Activated naive CD4-positive, alpha-beta T cell treated with anti-CD3 and anti-CD28 coated beads, Interleukin-2, amount 50 U/mL, for 16 hours (primary cell): ENCODE data around the gene CLN6.
"Not testable (repeated sequence)": the region's sequence is repeated elsewhere in the genome, so short reads cannot be mapped to it uniquely, and the experiment has no call there.

Experiments
- DNase-seq: peaks from one replicate; pipeline ENCODE4 v3.0.0-alpha.2; 2020

Gene CLN6

DNA sequence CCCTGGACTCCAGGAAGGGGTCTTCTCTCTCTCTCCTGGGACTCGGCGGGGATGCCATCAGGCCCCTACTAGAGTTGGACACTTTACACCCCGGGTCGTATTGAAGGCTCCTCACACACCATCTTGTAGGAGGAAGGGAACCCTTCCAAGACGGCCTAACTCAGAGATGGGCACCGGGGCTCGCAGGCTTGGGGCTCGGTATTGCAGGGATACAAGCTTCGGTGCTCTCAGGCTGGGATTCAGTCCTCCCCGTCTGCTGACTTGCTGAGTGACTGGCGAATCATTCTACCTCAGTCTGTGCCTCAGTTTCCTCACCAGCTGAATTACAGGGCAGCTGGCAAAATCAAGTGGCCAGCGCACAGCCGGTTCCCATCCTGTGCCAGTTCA lies 24.0 kb downstream of the CLN6 start:
- no peak for DNase-seq

DNA sequence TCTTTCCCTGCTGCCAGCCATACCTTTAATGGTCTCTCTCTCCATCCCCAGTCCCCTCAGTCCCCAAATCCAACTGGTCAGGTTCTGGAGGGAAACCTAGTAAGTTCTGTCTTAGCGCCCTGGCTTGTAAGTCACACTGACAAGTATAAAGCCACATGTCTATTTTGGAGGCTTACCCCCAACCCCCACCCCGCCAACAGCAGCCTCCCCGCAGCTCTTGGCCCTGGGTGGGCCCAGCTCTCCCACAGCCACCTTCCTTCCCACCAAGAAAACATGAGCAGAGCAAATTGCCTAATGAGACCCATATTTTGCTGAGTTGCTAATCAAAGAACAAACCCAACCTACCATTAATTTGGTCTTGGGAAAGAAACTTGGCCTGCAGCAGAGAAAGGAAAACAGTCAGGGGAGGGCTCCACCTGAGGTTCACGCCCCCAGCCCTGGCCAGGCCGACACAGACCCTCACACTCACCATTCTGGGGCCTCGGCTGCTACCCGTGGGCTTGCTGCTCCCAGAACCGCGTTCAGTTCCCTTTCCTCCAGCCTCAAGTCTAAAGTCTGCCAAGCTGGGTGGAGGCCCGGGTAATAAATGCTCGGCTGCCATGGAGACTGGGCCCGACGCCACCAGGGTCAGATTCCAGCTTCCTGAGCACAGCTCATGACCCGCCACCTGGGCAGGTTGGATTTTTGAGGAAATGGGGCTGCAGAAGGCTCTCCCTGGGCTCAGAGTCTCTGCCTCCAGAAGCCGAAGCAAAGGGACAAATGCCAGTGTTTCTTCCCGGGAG lies 24.6 kb downstream of the CLN6 start, which contains the start of gene CALML4:
Gene CALML4 (minus strand): TSS at position 557 of the 782 bp plus-strand sequence. CDS start 85 bp downstream, at position 472.
- no peak for DNase-seq

DNA sequence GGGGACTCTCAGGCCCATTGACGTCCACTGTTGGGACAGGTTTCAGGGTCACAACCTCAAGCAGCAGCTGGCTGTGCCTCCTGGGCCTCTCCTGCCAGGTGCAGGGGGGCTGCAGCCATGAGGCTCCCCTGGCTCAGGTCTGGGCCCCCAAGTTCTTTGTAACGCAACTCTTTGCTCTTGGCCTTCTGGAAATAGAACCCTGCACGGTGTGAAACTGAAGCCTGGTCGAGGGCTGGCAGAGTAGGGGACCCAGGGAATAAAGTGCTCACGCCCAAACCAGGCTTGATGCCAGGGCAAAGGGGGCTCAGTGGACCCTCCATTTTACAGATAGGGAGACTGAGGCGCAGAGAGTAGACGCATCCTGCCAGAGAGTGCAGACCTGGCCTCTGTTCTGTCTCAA lies 25.2 kb downstream of the CLN6 start:
- no peak for DNase-seq

DNA sequence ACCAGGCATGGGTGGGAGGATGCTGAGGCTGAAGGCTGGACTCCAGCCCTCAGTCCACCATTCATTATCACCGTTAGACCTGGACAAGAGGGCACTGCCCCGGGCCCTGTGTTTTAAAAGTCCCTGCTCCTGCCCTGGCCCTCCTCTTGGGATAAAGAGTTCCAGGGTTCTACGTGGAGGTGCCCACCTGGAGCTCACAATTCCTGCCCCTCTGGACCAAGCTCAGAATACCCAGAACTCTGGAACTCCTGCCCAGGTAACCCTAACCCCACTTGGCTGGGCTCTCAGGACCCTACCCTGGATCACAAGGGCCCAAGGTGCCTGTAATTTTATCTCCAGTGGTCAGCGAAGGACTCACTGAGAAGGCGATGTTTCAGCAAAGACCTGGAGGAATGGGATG lies 25.6 kb downstream of the CLN6 start:
- DNase-seq: no peak

DNA sequence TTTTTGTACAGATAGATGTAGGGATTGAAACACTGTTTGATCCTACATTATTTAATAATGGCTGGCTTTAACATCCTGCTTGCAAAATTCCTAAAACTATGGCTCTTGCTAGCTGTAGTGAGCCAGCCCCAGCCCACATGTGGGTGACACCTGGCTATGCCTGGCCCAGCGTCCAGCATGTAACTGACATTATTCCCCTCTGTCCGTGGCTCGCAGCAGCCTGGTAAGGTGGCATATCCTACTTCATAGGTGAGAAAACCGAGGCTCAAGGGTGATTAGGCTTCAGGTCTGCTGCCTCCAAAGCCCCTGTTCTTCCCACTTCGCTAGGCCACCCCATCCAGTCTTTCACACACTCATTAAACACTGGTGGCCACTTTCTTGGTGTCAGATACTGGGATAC lies 26.0 kb downstream of the CLN6 start:
- DNase-seq: no peak

DNA sequence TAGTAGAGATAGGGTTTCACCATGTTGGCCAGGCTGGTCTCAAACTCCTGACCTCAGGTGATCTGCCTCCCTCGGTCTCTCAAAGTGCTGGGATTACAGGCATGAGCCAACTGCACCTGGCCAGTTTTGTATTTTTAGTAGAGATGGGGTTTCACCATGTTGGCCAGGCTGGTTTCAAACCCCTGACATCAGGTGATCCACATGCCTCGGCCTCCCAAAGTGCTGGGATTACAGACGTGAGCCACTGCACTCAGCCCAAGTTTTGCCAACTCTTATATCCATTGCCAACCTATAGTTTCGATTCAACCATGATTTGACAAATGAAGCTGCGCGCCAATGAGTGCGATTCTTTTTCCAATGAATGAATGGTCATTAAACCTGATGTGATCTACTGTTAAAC lies 26.5 kb downstream of the CLN6 start:
- not testable (repeated sequence) for DNase-seq

DNA sequence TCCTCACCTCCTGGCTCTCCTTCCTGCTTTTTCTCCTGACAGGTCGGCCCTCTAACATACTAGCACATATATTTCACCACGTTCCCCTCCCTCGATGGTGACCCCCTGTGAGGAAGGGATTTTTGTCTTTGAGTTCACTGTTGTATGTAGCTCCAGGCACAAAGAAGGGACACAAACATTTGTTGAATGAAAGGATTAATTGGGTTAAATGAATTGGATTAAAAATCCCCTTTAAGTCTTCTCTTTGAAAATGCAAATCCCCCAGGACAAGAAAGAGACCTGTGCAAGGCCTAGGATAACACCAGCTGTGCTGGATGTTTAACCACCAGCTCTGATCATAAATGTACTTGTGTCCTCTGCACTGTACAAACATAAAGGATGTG lies 27.7 kb downstream of the CLN6 start:
- no peak for DNase-seq

DNA sequence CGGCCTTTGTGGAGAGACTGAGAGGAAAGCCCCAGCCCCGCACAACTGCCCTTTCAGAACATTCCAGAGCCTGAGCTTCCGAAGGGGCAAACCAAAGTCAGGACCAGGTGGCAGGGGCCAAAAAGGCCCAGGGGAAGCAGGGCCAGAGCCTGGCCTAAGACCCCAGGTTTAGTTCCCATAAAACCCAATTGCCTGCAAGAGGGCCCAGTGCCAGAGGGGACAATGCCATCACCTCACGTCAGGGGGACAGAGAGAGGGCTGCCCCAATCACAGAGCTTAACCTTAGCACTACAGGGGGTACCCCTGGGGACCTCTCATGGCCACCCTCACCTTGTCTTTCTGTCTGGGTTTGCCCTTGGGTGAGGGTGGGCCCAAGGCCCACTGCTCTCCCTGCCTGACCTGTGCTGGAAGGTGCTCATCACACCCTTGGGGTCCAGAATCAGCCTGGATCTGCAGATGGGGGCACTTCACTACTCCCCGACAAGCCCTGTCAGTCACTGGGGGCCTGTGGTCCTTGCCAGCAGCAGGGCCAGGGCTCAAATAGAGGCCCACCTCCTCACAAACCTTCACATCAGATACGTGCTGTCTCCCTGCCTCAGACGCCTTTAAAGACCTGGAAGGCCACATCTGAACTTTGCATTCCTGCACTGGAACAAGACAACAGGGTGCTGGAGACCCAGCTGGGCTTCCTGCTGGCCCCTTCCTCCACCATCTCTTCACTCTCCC lies 28.2 kb downstream of the CLN6 start:
- DNase-seq: no peak

DNA sequence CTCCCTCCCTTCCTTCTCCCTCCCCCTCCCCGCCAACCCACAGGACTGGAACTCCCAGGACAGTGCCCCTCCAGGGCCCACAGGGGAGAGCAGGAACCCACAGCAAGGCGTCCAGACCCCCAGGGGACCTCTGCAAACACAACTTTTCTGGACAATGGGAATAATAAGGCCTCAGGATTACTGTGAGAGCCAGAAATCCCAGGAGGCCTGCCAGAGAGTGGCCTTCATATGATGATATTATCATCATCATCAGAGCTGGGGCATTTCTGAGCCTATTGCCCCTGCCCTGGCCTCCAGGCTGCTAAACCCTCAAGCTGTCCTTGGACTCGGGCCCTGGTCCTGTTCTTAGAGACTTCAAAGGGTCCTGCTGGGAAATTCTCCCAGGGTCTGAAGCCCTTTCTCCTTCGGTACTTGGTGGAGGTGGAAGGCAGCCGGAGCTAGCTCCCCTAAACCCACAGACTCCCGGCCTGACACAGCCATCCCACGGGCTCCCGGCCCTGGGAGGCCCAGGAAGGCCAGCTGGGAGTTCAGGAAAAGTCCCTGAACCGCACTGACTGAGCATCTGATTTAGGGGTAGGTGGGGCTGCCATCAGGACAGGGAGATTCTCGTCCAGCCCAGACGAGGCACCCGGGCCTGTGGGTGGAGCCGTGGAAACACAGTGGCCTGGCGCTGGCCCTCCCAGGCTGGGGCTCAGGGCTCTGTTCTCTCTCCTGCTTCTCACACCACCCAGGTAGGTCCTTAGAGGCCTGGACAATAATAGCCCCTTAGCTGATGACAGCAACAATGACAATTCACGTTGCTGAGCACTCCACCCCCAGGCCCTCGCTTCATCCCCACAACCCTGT lies 29.3 kb downstream of the CLN6 start:
- DNase-seq: no peak

DNA sequence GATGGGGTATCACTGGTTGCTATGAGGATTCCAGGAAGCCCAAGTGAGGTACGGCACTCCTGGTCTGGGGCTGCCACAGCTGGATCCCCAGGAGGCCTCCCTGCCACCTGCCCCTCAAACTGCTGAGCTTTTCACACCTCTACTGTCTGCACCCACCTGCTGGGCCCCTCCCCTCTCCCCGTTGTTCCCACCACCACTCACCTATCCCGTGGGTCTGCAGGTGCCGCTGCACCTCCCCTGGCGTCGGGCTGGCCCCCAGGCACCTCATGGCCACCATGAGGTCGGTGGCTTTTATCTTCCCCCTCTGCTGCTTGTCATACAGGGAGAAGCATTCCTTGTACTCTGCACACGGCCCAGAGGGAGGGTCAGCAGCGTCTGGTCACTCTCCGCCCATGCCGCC lies 30.2 kb downstream of the CLN6 start:
- no peak for DNase-seq

DNA sequence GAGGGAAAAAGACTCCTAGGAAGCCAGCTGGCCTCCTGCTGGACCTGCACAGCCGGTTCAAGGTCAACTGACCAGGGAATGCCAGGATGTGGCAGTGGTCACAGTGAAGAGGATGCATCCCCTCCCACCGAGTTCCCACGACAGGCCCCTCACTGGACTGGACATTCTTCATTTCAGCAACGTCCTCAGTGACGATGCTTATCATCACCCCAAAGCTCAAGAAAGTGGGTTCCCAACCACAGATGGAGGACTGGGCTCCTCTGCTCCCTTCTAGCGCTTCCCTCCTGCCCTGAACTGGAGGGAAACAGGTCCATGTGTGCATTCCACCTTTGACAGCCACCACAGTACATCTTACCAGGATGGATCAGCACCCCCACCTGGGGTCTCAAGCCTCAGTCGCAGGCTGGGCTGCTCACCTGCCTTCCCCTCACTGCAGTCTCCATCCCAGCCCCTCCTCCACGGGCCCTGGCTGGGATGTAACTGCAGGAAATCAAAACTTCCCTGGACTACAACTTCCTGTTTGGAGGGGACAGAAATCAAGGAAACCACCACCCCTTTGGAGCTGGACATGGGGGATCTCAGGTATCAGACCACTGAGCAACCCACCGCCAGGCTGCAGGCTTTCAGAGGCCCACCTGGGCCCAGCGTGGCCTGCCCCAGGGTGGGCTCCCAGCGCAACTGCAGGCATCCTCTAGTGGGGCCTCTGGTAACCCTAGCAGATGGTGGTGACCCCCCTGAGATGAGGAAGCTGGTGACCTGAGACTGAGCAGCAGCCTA lies 31.7 kb downstream of the CLN6 start:
- DNase-seq: no peak

DNA sequence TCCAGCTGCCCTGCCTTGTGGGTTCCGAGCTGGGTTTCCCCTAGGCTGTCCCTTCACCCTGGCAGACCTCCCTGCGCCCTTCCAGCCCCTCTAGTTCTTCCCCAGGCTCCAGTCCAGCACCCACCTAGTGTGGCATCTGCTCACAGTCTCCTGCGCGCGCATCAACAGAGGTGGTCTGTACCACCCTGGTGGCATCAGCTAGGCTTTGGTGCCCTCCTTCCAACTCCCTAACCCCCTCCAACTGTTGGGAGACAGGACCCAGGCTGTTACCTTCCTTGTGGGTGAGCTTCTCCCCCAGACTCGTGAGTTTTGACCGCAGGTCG lies 32.4 kb downstream of the CLN6 start:
- DNase-seq: no peak

DNA sequence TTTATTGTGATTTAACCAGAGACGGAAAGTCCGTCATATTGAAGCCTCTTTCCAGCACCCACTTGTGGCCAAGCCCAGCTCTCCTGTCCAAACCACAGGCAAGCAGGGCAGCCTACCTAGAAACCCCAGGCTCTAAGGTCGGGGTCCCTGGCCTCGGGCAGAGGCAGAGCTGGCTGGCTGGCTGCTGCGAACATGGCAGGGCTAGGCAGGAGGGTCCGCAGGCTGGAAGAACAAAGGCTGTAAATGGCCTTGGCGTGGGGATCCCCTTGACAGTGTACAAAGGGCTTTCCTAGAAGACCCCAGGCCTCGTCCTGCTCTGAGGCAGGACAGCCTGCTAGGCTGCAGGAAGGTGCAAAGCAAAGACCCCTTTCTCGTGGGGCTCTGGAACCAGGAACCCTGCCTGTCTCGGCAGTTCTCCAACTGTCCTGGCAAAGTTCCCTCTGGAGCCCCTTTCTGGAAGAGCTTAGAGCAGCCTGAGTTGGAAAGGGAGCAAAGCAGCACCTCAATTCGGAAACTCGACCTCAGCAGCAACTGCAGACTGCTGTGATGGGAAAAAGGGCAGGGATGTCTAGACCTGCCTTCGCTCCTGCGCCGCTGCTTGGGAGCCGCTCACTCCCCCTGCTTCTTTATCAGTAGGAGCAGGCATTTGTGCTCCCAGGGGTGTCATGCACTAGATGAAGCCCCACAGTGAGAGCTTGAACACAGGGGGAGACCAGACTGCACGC lies 32.9 kb downstream of the CLN6 start:
- no peak for DNase-seq

DNA sequence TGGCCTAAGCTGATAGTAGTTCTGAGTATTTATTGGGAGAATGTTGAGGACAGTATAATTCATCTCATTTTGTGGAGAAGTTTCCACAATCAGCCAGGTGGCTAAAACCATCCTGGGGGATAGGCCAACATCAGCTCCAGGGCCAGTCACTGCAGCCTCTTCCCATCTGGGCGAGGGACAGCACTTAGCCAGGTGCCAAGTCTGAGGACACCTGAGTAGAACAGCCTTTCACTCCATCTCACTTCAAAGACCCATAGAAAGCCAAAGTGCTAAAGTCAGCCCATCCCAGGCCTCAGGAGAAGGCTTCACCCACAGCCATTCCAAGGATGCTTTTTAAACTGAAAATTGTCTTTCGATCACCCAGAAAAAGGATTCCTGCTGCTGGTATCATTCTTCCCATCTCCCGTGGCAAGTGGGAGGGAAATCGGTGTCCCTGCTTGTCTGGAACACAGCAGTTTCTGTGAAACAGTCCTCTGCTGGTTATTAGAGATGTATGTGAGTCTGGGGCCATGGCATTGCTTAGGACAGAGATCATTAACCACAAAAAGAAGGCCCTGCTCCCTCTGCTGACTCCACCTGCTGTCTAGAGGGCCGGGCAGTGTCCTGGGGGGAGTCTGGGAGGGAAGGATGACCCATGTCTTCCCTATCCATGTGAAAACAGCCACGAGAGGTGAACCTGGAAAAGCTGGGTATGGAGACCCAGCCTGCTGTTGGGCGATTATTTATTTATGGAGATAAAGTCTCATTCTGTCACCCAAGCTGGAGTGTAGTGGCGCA lies 34.0 kb downstream of the CLN6 start:
- DNase-seq: no peak

DNA sequence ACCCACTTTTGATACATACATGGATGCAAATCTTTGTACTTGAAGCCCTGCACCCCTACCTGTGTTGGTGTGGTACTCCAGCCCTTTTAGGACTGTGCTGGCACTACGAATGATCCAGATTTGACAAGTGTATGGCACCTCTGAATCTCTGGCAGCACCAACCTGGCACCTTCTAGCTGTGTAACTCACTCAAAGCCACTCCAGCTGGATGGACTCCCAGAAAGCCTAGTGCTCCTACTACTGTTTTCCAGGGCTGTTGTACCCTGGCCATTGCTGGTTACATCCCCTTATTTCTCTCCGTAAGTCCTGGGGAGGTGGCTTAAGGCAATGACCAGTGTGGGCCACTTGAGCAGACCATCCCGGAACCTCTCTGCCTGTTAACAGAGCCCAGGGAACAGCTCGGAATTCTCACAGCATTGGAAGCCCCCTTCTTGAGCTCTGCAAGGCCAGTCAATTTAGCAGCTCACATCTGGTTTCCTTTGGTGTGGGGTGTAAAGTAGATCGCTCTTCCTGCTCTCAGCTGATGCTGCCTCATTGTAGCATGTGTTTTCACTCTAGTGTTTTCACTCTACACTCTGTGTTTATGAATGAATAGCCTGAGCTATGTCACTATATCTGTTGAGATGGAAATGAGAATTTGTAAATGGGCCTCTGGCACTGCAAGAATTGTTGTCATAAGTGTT lies 36.6 kb downstream of the CLN6 start:
- no peak for DNase-seq

DNA sequence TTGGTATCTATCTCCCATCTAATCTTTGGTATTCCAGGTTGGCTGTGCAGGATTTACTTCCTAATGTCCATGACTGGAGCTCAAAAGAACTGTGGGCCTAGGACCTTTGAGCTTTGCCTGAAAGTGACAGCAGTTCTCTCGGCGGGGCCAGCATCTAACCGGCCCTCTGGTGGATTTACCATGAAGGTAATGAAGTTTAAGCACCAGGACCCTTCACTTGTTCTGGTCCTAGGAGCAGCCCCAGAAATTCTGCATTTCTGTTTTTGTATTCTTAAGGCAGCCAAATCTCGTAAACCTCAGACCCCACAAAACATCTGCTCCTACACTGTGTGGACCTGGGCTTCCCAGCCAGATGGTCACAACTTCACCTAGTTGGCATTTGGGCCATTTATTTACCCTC lies 37.4 kb downstream of the CLN6 start:
- no peak for DNase-seq

DNA sequence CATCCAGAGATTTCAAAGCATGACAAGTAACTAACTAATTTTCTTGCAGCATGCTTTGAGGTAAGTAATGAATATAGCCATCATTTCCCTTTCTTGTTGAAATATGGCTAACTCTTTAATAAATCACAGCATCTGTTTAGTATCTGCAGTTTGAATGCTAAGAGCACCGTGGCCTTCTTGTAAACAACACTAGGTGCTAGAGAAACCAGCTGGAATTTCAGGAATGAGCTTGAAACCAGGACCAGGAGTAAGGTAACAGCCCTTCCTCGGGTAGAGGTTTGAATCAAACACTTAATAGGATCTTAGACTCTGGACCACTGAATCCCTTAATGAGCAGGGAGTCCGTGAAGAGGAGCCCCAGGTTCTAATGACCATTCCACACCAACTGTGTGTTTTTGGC lies 38.0 kb downstream of the CLN6 start:
- no peak for DNase-seq

DNA sequence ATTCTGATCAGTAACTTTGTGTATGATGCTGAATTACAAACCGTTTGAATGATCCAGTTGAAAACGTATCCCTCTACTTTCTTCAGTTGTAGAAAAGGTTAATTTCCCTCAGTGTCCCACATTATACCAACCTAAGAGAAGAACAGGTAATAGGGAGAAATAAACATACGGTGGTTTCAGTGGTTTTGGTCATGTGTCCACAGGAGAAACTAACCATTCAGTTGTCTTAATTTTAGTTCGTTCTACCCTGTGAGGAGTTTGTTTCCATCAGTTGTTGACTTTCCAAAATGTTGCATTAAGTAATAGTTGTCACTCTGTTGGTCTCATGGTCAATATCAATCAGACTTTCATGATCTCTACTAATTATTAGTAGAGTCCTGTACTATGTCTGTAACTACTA lies 39.5 kb downstream of the CLN6 start:
- DNase-seq: no peak

DNA sequence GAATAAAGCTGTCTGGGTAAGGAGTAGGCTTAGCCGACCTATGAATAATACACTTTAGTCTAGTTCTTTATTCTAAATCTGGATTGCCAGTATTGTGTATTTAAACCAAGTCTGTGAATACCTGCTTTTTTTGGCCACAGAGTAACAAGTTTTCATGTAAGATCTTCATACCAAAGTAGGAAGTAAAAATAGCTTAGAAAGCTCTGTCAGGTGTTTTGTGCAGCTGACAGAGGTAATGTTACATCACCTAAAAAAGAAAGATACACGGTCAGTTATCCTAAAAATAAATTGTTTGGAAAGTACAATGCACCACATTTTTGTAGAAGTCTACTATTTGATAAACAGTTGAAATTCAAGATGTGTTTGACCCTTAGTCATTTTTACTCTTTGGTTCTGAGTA lies 40.9 kb downstream of the CLN6 start:
- no peak for DNase-seq

DNA sequence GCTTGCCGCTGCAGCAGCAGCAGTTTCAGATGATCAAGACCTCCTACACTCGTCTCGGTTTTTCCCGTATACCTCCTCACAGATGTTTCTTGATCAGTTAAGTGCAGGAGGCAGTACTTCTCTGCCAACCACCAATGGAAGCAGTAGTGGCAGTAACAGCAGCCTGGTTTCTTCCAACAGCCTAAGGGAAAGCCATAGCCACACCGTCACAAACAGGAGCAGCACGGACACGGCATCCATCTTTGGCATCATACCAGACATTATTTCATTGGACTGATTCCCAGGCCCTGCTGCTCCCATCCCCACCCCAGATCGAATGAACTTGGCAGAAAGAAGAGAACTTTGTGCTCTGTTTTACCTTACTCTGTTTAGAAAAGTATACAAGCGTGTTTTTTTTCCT lies 42.0 kb downstream of the CLN6 start:
- no peak for DNase-seq
